GM18907 (cell line): ENCODE data around the gene TANGO6.

ENCODE experiments used
- ATAC-seq: cut with Tn5 transposase; IDR thresholded peaks from one replicate; pipeline ENCODE4 v1.9.1; 2021; ENCODE audit warnings: mild to moderate bottlenecking, moderate library complexity; ENCODE audit not compliant: unreplicated experiment

Gene TANGO6

GRCh38 chr16:69088684-69089083 is 245.4 kb downstream of the TANGO6 start:
- no peak for ATAC-seq

DNA sequence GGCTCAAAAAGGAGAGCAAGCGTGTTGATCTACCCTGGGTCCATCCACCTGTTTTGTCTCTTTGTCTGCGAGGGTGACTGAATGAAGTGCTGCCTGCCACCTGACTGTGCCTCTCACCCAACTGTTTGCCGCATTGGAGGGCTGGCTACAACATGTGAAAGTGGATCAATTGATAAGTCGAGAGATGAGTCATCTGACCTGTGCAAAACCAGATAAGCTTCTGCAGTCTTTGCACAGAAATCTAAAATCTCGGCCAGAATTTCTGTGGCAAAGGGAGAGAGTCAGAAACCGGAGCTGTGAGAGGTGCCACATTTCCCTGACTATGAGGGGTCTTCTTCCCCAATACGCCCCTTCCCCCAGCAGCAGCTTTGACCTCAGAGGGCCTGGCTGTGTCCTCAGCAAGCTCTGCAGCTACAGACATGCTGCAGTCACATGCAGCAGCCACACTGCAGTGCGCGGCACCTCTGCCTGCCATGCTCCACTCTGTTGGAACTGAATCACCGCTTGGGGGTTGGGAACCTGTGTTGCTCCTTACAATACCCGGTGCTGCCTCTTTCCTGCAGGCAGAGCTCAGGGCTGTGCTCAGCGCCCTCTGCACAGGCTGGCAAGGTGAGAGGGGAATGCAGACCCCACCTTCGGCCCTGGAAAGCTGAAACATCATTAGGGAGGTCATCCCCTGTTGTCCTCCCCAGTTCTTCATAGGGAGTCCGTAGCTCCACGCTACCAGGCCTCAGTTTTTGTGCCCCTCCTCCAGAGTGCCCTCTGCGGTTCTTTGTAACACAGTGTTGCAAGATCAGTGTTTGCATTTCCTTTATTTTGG is 246.0 kb downstream of the TANGO6 start:
- no peak for ATAC-seq

DNA sequence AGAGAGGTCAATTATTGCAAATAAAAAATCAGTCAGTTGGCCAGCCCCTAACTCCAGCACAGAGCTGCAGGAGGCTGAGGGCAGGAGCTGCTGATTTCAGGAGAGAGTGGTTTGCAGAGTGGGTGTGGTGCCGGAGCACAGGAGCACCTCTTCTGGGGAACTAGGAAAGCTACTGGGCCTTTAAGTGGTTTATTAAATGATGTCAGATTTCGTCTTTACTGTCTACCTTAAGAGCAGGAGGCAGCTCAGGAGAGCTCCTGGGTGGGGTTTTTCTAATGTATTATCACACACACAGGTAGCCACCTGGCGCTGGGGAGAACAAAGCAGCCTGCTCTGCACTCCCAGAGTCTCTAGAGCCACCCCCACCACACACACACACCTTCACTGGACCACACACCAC is 250.6 kb downstream of the TANGO6 start:
- ATAC-seq: no peak

DNA sequence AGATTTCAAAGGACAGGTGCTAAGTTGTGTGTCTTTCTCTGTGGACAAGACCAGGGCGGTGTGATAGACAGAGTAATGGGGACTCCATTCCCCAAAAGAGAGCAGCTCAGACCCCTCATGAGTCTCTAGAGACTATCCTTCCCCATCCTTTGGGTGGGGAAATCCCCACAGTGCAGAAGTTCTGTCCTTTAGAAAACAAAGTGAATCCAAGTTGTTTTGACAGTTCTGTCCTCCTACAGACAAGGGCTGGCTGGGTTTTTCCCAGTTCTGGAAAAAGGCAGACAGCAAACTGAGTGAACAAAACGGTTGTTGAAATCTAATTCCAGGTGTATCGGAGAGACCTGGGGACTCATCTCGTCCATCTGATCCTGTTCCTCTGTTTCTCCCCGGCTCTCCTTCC is 251.2 kb downstream of the TANGO6 start:
- no peak for ATAC-seq

- no peak for ATAC-seq
Measured at GRCh38 chr16:69095193-69095592, 251.9 kb downstream of the TANGO6 start.

DNA sequence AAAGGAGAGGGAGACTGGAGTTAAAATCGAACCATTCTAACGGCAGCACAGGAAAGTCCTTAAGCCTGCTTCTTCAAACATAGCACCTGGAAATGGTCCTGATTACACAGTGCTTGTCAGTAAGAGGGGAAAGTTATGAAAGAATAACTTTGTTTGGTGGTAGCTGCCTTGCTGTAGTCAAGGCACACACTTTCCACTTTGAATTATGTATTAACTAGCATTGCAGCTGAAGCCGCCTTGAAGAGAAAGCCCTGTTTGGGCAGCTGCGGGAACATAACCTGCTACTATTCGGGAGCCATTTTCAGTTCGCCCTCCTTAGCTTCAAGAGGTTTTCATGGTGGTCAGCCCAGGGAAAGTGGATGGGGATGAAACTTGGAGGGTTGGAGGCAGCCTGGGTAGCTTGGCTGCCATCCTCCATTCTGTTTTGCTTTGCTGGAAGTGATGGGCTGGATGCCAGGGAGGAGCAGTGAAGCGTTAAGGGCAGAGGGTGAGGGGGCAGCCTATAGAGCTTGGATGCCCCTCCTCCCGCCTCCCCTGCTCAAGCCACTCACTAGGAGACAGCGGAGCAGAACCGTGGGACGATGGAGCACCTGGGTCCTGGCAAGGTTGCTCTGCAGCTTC is 256.9 kb downstream of the TANGO6 start:
- ATAC-seq: no peak

GRCh38 chr16:69105501-69106361 is 262.4 kb downstream of the TANGO6 start, which contains the start of gene HAS3:
Gene HAS3, plus strand, starts transcription at chr16:69105653. Its CDS starts 3,743 bp downstream, at chr16:69109396.
- no peak for ATAC-seq

DNA sequence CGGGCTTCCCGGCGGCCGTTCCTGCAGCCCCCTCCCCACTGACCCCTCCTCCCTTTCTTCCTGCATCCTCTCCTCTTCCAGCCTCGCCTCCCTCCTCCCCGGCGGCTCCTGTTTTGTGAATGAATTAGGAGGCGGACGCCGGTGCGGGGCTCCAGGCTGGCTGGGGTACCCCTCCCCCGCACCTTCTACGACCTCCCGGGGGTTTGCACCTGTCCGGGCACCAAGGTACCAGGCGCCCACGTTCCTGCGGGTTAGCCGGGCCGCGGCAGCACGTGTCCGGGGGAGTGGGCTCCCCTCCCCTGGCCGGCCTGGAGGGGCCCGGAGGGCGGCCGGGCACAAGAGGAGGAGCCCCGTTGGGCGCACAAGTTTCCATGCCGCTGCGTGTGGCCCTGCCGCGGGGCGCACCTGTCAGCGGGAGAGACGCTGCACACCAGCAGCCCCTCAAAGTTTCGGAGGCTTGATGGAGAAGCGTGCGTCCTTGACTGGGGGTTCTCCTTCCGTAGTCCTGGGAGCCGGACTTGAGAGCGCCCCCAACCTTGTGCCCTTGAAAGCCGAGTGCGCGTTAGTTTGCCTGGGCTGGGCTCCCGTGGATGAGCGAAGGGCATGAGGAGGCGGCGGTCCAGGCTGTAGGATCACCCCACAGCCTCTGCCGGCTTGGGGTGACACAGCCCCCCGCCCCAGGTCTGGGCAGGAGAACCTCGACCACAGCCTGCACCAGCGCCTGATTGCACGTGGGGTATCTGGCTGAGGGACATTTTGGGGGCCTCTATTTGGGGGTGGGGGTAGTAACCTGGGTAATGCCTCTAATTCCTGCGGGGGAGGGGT is 263.4 kb downstream of the TANGO6 start:
- no peak for ATAC-seq

DNA sequence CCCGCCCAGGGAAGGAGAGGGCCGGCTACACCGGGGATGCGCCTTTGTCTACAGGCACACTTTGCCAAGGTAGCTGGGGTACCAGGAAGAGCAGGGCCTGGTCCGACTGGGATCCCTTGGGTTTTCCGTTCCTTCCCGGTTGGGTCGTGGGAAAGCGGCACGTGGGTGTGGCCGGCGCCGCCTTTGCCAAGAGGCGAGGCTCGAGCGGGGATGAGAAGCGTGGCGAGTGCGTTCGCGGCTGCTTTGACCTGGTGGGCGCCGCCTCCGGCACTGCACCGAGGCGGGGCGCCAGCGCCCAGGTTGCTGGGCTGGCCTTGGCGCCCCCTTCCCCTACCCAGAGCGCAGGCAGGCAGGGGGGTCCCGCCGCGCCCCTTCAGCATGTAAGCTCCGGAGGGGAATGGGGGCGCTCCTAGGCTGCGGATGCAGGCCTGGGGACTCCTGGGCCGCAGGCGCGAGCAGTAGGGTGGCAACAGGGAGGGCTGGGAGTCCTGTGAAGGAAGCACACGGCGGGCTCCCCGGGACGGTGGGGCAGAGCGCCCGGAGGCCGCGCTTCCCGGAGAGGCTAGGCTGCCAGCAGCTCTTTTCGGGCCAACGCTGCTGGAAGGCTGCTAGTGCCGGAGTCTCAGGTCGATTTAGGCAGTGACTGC is 264.1 kb downstream of the TANGO6 start:
- no peak for ATAC-seq

- no peak for ATAC-seq
Measured at GRCh38 chr16:69108064-69108904, 265.0 kb downstream of the TANGO6 start.

- ATAC-seq: no peak
Measured at GRCh38 chr16:69108905-69109252, 265.5 kb downstream of the TANGO6 start.

GRCh38 chr16:69109486-69110270 is 266.3 kb downstream of the TANGO6 start:
- ATAC-seq: no peak

DNA sequence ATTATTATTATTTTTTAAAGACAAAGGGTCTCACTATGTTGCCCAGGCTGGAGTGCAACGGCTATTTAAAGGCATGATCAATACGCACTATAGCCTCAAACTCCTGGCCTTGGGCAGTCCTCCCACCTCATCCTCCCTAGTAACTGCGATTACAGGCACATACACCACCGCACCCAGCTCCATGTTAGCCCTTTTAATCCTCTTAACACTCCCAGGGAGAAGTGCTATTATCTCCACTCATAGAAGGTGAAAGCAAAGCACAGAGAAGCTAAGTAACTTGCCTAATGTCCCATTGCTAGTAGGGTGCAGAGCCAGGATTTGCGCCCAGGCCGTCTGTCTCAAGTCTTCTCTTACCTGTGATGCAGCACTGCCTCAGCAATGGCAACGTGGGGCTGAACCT is 267.1 kb downstream of the TANGO6 start:
- no peak for ATAC-seq

DNA sequence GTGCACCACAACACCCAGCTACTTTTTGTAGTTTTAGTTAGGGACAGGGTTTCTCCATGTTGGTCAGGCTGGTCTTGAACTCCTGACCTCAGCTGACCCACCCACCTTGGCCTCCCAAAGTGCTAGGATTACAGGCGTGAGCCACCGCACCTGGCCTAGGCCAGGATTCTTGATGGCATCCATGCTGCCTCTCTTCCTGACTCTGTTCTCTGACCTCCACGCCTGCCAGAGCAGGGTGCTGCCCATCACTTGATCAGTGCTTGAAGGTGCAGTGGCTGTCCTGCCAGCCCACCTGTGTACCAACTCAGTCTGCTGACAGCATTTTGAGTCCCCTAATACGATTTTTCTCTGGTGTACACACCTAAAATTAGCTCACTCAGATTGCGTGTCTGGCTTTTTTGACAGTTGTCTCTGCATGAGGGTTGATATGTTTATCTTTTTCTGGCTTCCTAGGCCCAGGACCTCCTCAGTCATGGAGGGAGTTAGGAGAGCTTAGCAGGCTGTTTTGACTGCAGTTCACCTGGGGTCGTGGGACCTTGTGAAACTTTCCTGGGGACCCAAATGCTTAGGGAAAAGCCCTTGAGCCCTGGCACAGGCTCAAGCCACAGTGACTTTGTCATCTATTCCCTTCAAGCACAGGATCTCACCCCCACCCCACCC is 268.0 kb downstream of the TANGO6 start:
- ATAC-seq: no peak

- no peak for ATAC-seq
Measured at GRCh38 chr16:69111876-69112230, 268.5 kb downstream of the TANGO6 start.

DNA sequence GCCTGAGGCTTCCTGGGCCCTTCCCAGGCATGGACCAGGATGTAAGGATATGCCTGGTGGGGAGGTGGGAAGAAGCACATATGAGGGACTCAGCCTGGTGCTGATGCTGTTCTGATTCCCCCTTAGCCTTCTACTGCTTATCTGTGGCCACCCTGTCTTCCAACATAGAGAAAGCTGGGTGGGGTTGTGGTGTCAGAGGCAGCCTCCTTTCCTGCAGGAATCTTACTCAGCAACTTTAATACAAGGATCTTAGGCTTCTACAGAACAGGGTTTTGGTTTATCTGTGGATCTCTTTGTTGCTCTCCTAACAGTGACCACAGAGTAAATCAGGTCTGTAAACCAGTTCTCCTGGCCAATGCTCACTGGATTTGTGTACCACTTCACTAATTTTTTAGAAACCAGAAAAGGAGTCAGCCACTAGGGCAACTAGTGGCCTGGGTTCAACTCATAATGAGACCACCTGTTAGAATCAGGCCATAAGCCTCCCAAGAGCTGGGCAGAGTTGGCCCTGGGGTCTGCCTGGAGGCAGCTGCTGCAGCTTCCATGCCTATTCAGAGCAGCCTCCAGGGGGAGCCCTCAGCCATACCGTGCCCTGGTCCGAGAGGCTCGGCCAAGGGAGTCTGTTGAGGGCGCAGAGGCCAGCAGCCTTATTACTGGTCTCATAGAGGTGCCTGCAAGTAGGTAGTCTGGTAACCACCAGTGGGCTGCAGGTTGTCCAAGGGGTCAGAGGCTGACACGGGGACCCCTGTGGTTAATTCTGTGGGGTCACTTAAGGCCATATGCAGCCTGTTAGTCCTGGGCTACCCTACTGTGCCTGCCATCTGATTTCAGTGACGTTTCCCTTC is 269.2 kb downstream of the TANGO6 start:
- no peak for ATAC-seq

GRCh38 chr16:69113216-69113615 is 269.9 kb downstream of the TANGO6 start:
- ATAC-seq: no peak
